ENCODE data around the gene NSMF.

DNA sequence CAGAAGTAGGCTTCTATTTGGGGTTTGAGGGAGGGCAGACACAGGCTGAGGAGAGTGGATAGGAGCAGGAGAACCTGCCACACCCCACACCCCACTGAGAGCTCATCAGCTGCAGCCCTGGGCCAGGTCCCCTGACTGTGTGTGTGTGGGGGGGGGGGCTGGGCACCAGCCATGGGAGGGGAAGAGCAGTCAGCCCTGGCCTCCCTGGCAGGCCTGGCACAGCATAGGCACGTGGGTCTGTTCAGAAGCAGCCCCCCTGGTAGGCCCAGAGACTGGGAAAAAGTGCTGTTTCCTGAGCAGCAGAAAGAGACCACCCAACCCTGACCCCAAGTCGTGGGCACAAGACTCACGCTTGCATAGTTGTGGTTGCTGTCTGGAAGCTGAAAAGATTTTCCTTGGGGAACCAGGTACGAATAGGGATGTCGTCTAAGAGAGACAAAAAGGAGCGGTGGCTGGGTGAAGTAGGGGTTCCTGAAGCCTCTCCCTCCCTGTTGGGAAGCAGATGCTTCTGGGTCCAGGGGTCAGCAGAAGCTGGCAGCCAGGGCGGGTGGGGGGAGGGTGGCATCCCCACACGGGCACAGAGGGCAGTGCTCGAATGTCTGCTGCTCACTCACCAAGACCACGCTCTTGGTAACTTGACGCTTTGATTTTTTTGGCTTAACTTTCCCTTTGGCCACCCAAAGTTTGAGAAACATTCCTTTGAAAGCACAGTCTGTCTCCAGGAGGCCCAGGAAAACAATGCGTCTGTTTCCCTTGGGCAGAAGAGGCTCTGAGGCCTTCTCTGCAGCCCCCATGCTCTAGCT is 2.9 kb downstream of the NSMF start:
- TF ChIP-seq, protein P1, sequence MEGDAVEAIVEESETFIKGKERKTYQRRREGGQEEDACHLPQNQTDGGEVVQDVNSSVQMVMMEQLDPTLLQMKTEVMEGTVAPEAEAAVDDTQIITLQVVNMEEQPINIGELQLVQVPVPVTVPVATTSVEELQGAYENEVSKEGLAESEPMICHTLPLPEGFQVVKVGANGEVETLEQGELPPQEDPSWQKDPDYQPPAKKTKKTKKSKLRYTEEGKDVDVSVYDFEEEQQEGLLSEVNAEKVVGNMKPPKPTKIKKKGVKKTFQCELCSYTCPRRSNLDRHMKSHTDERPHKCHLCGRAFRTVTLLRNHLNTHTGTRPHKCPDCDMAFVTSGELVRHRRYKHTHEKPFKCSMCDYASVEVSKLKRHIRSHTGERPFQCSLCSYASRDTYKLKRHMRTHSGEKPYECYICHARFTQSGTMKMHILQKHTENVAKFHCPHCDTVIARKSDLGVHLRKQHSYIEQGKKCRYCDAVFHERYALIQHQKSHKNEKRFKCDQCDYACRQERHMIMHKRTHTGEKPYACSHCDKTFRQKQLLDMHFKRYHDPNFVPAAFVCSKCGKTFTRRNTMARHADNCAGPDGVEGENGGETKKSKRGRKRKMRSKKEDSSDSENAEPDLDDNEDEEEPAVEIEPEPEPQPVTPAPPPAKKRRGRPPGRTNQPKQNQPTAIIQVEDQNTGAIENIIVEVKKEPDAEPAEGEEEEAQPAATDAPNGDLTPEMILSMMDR (IDR thresholded peaks at IDR 0.05; ENCODE audit: low read length): no peak
- TF ChIP-seq EZH2 (IDR thresholded peaks at IDR 0.05; ENCODE audit: borderline replicate concordance, low read length): no peak
